ENCODE data around the gene TCP1. TPM values are rescaled to one million over a fixed set of nuclear protein-coding genes. Genes with fewer than 3 reads are reported as not detected.
"Not testable (repeated sequence)": the region's sequence is repeated elsewhere in the genome, so short reads cannot be mapped to it uniquely, and the experiment has no call there.

Gene TCP1
- total RNA-seq, 1 donor from 2014 or later: 213 TPM

GRCh38 chr6:159801935-159802334, 12.5 kb upstream of the TCP1 start:
- Mint-ChIP-seq H3K27ac (ENCODE audit: unreplicated experiment) (no peak overlapping the region), H3K4me3 (ENCODE audit: unreplicated experiment) (no peak overlapping the region), H3K4me1 (ENCODE audit: unreplicated experiment) (no peaks in the 10 kb centered on the region), H3K27me3 (ENCODE audit: unreplicated experiment) (peaks cover 4% of the 10 kb centered on the region), H3K36me3 (ENCODE audit: low read depth, unreplicated experiment) (peaks cover 16% of the 10 kb centered on the region), H3K9me3 (ENCODE audit: unreplicated experiment) (no peaks in the 10 kb centered on the region)
- no peak for TF ChIP-seq CTCF (IDR thresholded peaks at IDR 0.05; ENCODE audit: unreplicated experiment)
- no peak for DNase-seq (ENCODE audit: low spot score)

GRCh38 chr6:159800141-159800865, 10.9 kb upstream of the TCP1 start, which contains the start of gene PNLDC1:
PNLDC1 (plus strand) TSS chr6:159800276; CDS start chr6:159800308, 32 bp downstream.
- Mint-ChIP-seq H3K4me1 (ENCODE audit: unreplicated experiment) (no peaks in the 10 kb centered on the region), H3K4me3 (ENCODE audit: unreplicated experiment) (peak within 1 kb of the TSS; percentile 49), H3K27me3 (ENCODE audit: unreplicated experiment) (peaks cover 4% of the 10 kb centered on the region), H3K9me3 (ENCODE audit: unreplicated experiment) (no peaks in the 10 kb centered on the region), H3K27ac (ENCODE audit: unreplicated experiment) (no peak within 1 kb of the TSS), H3K36me3 (ENCODE audit: low read depth, unreplicated experiment) (peaks cover 16% of the 10 kb centered on the region)
- DNase-seq (ENCODE audit: low spot score): no peak
- no peak for TF ChIP-seq CTCF (IDR thresholded peaks at IDR 0.05; ENCODE audit: unreplicated experiment)

- H3K4me1 Mint-ChIP-seq (ENCODE audit: unreplicated experiment): no peaks in the 10 kb centered on the region
- no peaks in the 10 kb centered on the region for H3K9me3 Mint-ChIP-seq (ENCODE audit: unreplicated experiment)
- peaks cover 24% of the 10 kb centered on the region for H3K36me3 Mint-ChIP-seq (ENCODE audit: low read depth, unreplicated experiment)
- TF ChIP-seq CTCF (IDR thresholded peaks at IDR 0.05; ENCODE audit: unreplicated experiment): no peak
- no peak overlapping the region for H3K4me3 Mint-ChIP-seq (ENCODE audit: unreplicated experiment)
- H3K27ac Mint-ChIP-seq (ENCODE audit: unreplicated experiment): no peak overlapping the region
- DNase-seq (ENCODE audit: low spot score): no peak
- peaks cover 4% of the 10 kb centered on the region for H3K27me3 Mint-ChIP-seq (ENCODE audit: unreplicated experiment)
Measured at GRCh38 chr6:159797554-159797953, 8.2 kb upstream of the TCP1 start.

GRCh38 chr6:159794976-159795375, 5.6 kb upstream of the TCP1 start:
- H3K9me3 Mint-ChIP-seq (ENCODE audit: unreplicated experiment); H3K4me3 Mint-ChIP-seq (ENCODE audit: unreplicated experiment); DNase-seq (ENCODE audit: low spot score); H3K27me3 Mint-ChIP-seq (ENCODE audit: unreplicated experiment); H3K27ac Mint-ChIP-seq (ENCODE audit: unreplicated experiment): not testable (repeated sequence)
- Mint-ChIP-seq H3K36me3 (ENCODE audit: low read depth, unreplicated experiment) (peaks cover 32% of the 10 kb centered on the region), H3K4me1 (ENCODE audit: unreplicated experiment) (peaks cover 15% of the 10 kb centered on the region)

- peaks cover 12% of the 10 kb centered on the region for H3K27me3 Mint-ChIP-seq (ENCODE audit: unreplicated experiment)
- no peak for TF ChIP-seq CTCF (IDR thresholded peaks at IDR 0.05; ENCODE audit: unreplicated experiment)
- DNase-seq (ENCODE audit: low spot score): no peak
- H3K36me3 Mint-ChIP-seq (ENCODE audit: low read depth, unreplicated experiment): peaks cover 32% of the 10 kb centered on the region
- peak overlapping the region; percentile 98 for H3K4me3 Mint-ChIP-seq (ENCODE audit: unreplicated experiment)
- H3K4me1 Mint-ChIP-seq (ENCODE audit: unreplicated experiment): peaks cover 28% of the 10 kb centered on the region
- peak overlapping the region; percentile 88 for H3K27ac Mint-ChIP-seq (ENCODE audit: unreplicated experiment)
- H3K9me3 Mint-ChIP-seq (ENCODE audit: unreplicated experiment): no peaks in the 10 kb centered on the region
Measured at GRCh38 chr6:159790956-159791598, 1.7 kb upstream of the TCP1 start.
